Neural cell (in vitro differentiated cells): ENCODE measurements around the gene VPS26B. TPM values are rescaled to one million over a fixed set of nuclear protein-coding genes. Genes with fewer than 3 reads are reported as not detected.

Experiments
- H2AFZ ChIP-seq: fragments of 200-600, 300-800 bp; sonication (generic), shearing (Covaris generic); 2 replicates; pipeline ENCODE4 v1.6.0; 2014; ENCODE audit warnings: low read depth, mild to moderate bottlenecking, antibody characterized with exemption, low read length, moderate library complexity
- H3F3A ChIP-seq: fragments of 200-600 bp; shearing (Covaris generic); 2 replicates; pipeline ENCODE4 v1.6.1; 2016; ENCODE audit warnings: mild to moderate bottlenecking, moderate library complexity, mixed read lengths, antibody characterized with exemption, low read length; ENCODE audit not compliant: insufficient read depth, poor library complexity, severe bottlenecking
- H3K27ac ChIP-seq: fragments of 200-600, 300-800 bp; sonication (generic), shearing (Covaris generic); 2 replicates; pipeline ENCODE4 v1.5.1; 2014; ENCODE audit warnings: mild to moderate bottlenecking, low read length, moderate library complexity
- H3K27me3 ChIP-seq: fragments of 300-800, 200-600 bp; sonication (generic), shearing (Covaris generic); 2 replicates; pipeline ENCODE4 v1.6.0; 2014; ENCODE audit warnings: mild to moderate bottlenecking, low read depth, low read length, moderate library complexity; ENCODE audit not compliant: insufficient read depth
- H3K36me3 ChIP-seq: fragments of 300-800, 200-600 bp; sonication (generic), shearing (Covaris generic); 2 replicates; pipeline ENCODE4 v1.5.1; 2014; ENCODE audit warnings: mild to moderate bottlenecking, antibody characterized with exemption, low read length, moderate library complexity; ENCODE audit not compliant: insufficient read depth
- H3K4me2 ChIP-seq: fragments of 300-800, 200-600 bp; sonication (generic), shearing (Covaris generic); 2 replicates; pipeline ENCODE4 v1.6.0; 2014; ENCODE audit warnings: mild to moderate bottlenecking, low read length
- H3K4me3 ChIP-seq: fragments of 300-800, 200-600 bp; sonication (generic), shearing (Covaris generic); 2 replicates; pipeline ENCODE4 v1.5.1; 2014; ENCODE audit warnings: mild to moderate bottlenecking, low read length, moderate library complexity
- H3K79me2 ChIP-seq: fragments of 200-600 bp; shearing (Covaris generic); replicated peaks from 2 replicates; pipeline ENCODE4 v1.6.0; 2014; ENCODE audit warnings: mild to moderate bottlenecking, low read length, moderate library complexity; ENCODE audit not compliant: insufficient read depth
- H3K9ac ChIP-seq: fragments of 300-800, 200-600 bp; sonication (generic), shearing (Covaris generic); 2 replicates; pipeline ENCODE4 v1.6.1; 2016; ENCODE audit warnings: mild to moderate bottlenecking, low read length, mixed read lengths
- H3K9me2 ChIP-seq: fragments of 200-600 bp; shearing (Covaris generic); 2 replicates; pipeline ENCODE4 v1.6.1; 2016; ENCODE audit warnings: mild to moderate bottlenecking, low read length, mixed read lengths; ENCODE audit not compliant: insufficient read depth
- H3K9me3 ChIP-seq: fragments of 200-600, 300-800 bp; sonication (generic), shearing (Covaris generic); 2 replicates; pipeline ENCODE4 v1.6.1; 2016; ENCODE audit warnings: mild to moderate bottlenecking, mixed run types, low read length, moderate library complexity, mixed read lengths
- H4K20me1 ChIP-seq: fragments of 200-600 bp; shearing (Covaris generic); 2 replicates; pipeline ENCODE4 v1.6.1; 2016; ENCODE audit warnings: mild to moderate bottlenecking, mixed run types; ENCODE audit not compliant: insufficient read depth
- CTCF ChIP-seq: fragments of 450-650 bp; IDR thresholded peaks from 2 replicates; pipeline ENCODE4 v1.5.1; 2014; ENCODE audit warnings: antibody characterized with exemption, mild to moderate bottlenecking, moderate library complexity; ENCODE audit not compliant: poor library complexity, severe bottlenecking
- EP300 ChIP-seq: fragments of 450-650 bp; conservative IDR thresholded peaks from 2 replicates; pipeline ENCODE4 v1.6.1; 2014; ENCODE audit warnings: antibody characterized with exemption, mild to moderate bottlenecking, moderate library complexity; ENCODE audit not compliant: poor library complexity, severe bottlenecking
- EZH2 ChIP-seq: fragments of 200-600, 300-800 bp; shearing (Covaris generic), sonication (generic); IDR thresholded peaks from 2 replicates; pipeline ENCODE4 v1.6.1; 2014; ENCODE audit warnings: antibody characterized with exemption, low read length, borderline replicate concordance, mild to moderate bottlenecking; ENCODE audit not compliant: insufficient read depth, poor library complexity, severe bottlenecking
- MXI1 ChIP-seq: fragments of 450-650 bp; conservative IDR thresholded peaks from 2 replicates; pipeline ENCODE4 v1.6.1; 2014; ENCODE audit warnings: antibody characterized with exemption, mild to moderate bottlenecking; ENCODE audit not compliant: poor library complexity, severe bottlenecking
- POLR2AphosphoS5 ChIP-seq: IDR thresholded peaks from 2 replicates; pipeline ENCODE4 v1.6.1; 2012
- RAD21 ChIP-seq: fragments of 450-650 bp; conservative IDR thresholded peaks from 2 replicates; pipeline ENCODE4 v1.6.1; 2014; ENCODE audit warnings: antibody characterized with exemption, mild to moderate bottlenecking, moderate library complexity
- REST ChIP-seq: IDR thresholded peaks from 2 replicates; pipeline ENCODE4 v1.6.1; 2012; ENCODE audit warnings: borderline replicate concordance
- SMC3 ChIP-seq: fragments of 450-650 bp; conservative IDR thresholded peaks from 2 replicates; pipeline ENCODE4 v1.6.1; 2014; ENCODE audit warnings: antibody characterized with exemption, mild to moderate bottlenecking, moderate library complexity; ENCODE audit not compliant: poor library complexity
- TAF1 ChIP-seq: IDR thresholded peaks from 2 replicates; pipeline ENCODE4 v1.6.1; 2012; ENCODE audit warnings: low read depth
- polyA plus RNA-seq: library from polyadenylated mRNA; depleted of rRNA; stranded (reverse); fragments of >200 nt; gene quantifications from 2 replicates; pipeline ENCODE4 v1.2.3, GENCODE V29; 2014

Gene VPS26B
- polyA plus RNA-seq, 1 donor from 2014 or later = 72.6 TPM

GRCh38 chr11:134289167-134289566, 64.7 kb downstream of the VPS26B start:
- Histone ChIP-seq H3K4me3 (no peak overlapping the region), H3K4me2 (no peak overlapping the region), H3K27me3 (no peaks in the 10 kb centered on the region), H3K36me3 (no peaks in the 10 kb centered on the region), H3K9ac (no peak overlapping the region), H3F3A (no peaks in the 10 kb centered on the region), H3K79me2 (no peaks in the 10 kb centered on the region), H3K27ac (no peak overlapping the region), H3K9me3 (no peaks in the 10 kb centered on the region), H4K20me1 (no peaks in the 10 kb centered on the region), H3K9me2 (no peaks in the 10 kb centered on the region), H2AFZ (no peak overlapping the region)
- TF ChIP-seq MXI1 (no peak), RAD21 (no peak), TAF1 (no peak), EP300 (no peak), SMC3 (no peak), CTCF (no peak), REST (no peak), POLR2AphosphoS5 (no peak), EZH2 (no peak)

GRCh38 chr11:134289789-134290188, 65.3 kb downstream of the VPS26B start:
- Histone ChIP-seq H3K79me2 (no peaks in the 10 kb centered on the region), H3K9me2 (no peaks in the 10 kb centered on the region), H3K4me3 (no peak overlapping the region), H3K9me3 (no peaks in the 10 kb centered on the region), H3K27me3 (no peaks in the 10 kb centered on the region), H3F3A (no peaks in the 10 kb centered on the region), H3K4me2 (no peak overlapping the region), H2AFZ (no peak overlapping the region), H3K27ac (no peak overlapping the region), H3K9ac (no peak overlapping the region), H4K20me1 (no peaks in the 10 kb centered on the region), H3K36me3 (no peaks in the 10 kb centered on the region)
- TF ChIP-seq EZH2 (no peak), MXI1 (no peak), TAF1 (no peak), CTCF (no peak), EP300 (no peak), POLR2AphosphoS5 (no peak), REST (no peak)
